CD4-positive, alpha-beta memory T cell (primary cell): ENCODE results near the gene BCAS2. TPM values are rescaled to one million over a fixed set of nuclear protein-coding genes. Genes with fewer than 3 reads are reported as not detected.

ENCODE experiments used
- CTCF ChIA-PET: fragments of 350-600 bp; sonication (Branson Sonifier 250); formaldehyde crosslinking; loops from one replicate; lab custom pipeline; 2021; ENCODE audit warnings: inconsistent platforms; ENCODE audit not compliant: partially characterized antibody; lab: Charles Lee
- POLR2A ChIA-PET: fragments of 350-600 bp; sonication (Branson Sonifier 250); formaldehyde crosslinking; loops from one replicate; lab custom pipeline; 2021; ENCODE audit not compliant: partially characterized antibody; lab: Charles Lee
- DNase-seq, 5 donors: peaks; one replicate each; pipeline versions ENCODE4 v3.0.0 to v3.0.0-alpha.2; 2020 to 2022; ENCODE audit warnings: mixed read lengths in 1 of 5
- H3K27ac ChIP-seq: one replicate; pipeline ENCODE4 v1.7.0; 2013; ENCODE audit warnings: low read depth, low read length
- H3K27me3 ChIP-seq: 2 replicates; pipeline ENCODE4 v1.7.0; 2013; ENCODE audit warnings: mild to moderate bottlenecking, low read length, moderate library complexity; ENCODE audit not compliant: insufficient read depth
- H3K36me3 ChIP-seq: 2 replicates; pipeline ENCODE4 v1.7.0; 2013; ENCODE audit warnings: mild to moderate bottlenecking, low read length, moderate library complexity; ENCODE audit not compliant: insufficient read depth
- H3K4me1 ChIP-seq: 2 replicates; pipeline ENCODE4 v1.7.0; 2013; ENCODE audit warnings: mild to moderate bottlenecking, low read length, moderate library complexity; ENCODE audit not compliant: insufficient read depth
- H3K4me3 ChIP-seq, 2 donors: one replicate each; pipeline ENCODE4 v1.7.0; 2013; ENCODE audit warnings: low read length in 2 of 2, mild to moderate bottlenecking in 1 of 2
- H3K9me3 ChIP-seq, 2 donors: one replicate each; pipeline ENCODE4 v1.7.0; 2013; ENCODE audit warnings: low read length in 2 of 2, control low read depth in 1 of 2; ENCODE audit not compliant: control insufficient read depth in 1 of 2
- H3K27ac Mint-ChIP-seq, 7 donors: one replicate each; pipeline ENCODE4 v1.8.0; 2020 to 2021; ENCODE audit warnings: mixed read lengths in 7 of 7, mild to moderate bottlenecking in 6 of 7, inconsistent platforms in 3 of 7, moderate library complexity in 3 of 7
- H3K27me3 Mint-ChIP-seq, 2 donors: one replicate each; pipeline ENCODE4 v1.8.0; 2020 to 2021; ENCODE audit warnings: mixed read lengths in 2 of 2
- H3K36me3 Mint-ChIP-seq, 2 donors: one replicate each; pipeline ENCODE4 v1.8.0; 2020 to 2021; ENCODE audit warnings: mixed read lengths in 2 of 2, inconsistent platforms in 1 of 2, mild to moderate bottlenecking in 1 of 2
- H3K4me1 Mint-ChIP-seq, 4 donors: one replicate each; pipeline ENCODE4 v1.8.0; 2020 to 2021; ENCODE audit warnings: mixed read lengths in 4 of 4, mild to moderate bottlenecking in 1 of 4
- H3K4me3 Mint-ChIP-seq, 8 donors: one replicate each; pipeline ENCODE4 v1.8.0; 2020 to 2021; ENCODE audit warnings: mixed read lengths in 8 of 8, mild to moderate bottlenecking in 7 of 8, moderate library complexity in 6 of 8, inconsistent platforms in 3 of 8
- H3K9me3 Mint-ChIP-seq, 8 donors: one replicate each; pipeline ENCODE4 v1.8.0; 2020 to 2021; ENCODE audit warnings: mixed read lengths in 8 of 8, mild to moderate bottlenecking in 5 of 8, inconsistent platforms in 3 of 8, moderate library complexity in 1 of 8
- intact Hi-C: fragments of 100-400 bp; cut with micrococcal nuclease; formaldehyde crosslinking; loops from one replicate; pipeline ENCODE4 v1.15.1; 2023
- polyA plus RNA-seq, 2 donors: library from polyadenylated mRNA; unstranded; fragments of 300-500 nt; fragmentation: Illumina TruSeq; gene quantifications; one replicate each; pipeline ENCODE4 v1.2.3, GENCODE V29; 2021
- total RNA-seq, 2 experiments: library from RNA; stranded (reverse); gene quantifications; one replicate each; pipeline ENCODE4 v1.2.3, GENCODE V29; 2021

BCAS2 gene
- total and polyA plus RNA-seq, 4 experiments from 2014 or later = 33.9 to 159 (median 67.1) TPM

- H3K36me3 Mint-ChIP-seq = peaks cover 2 to 5% of the 10 kb centered on the region in 2 donors
- no peak overlapping the region for H3K27ac ChIP-seq
- no peak for DNase-seq
- H3K27ac Mint-ChIP-seq = no peak overlapping the region
- no peaks in the 10 kb centered on the region for H3K9me3 ChIP-seq
- H3K27me3 Mint-ChIP-seq = no peaks in the 10 kb centered on the region
- H3K4me3 ChIP-seq = no peak overlapping the region
- POLR2A ChIA-PET = interaction anchor here (0.6 kb wide), 1 partner anchor 84 kb away, joined by 3 read pairs; no protein-coding TSS in a partner anchor
- intact Hi-C loops = loop anchor here (5.0 kb wide), 1 partner anchor 582 kb away; the partner anchor contains the start of gene OLFML3
- no peaks in the 10 kb centered on the region for H3K27me3 ChIP-seq
- H3K36me3 ChIP-seq = no peaks in the 10 kb centered on the region
- no peak overlapping the region for H3K4me3 Mint-ChIP-seq
- H3K4me1 ChIP-seq = no peaks in the 10 kb centered on the region
- CTCF ChIA-PET = interaction anchor here (0.5 to 2.9 kb wide), 4 partner anchors 135 to 581 kb away, joined by 3 to 11 read pairs (median 3); no protein-coding TSS in a partner anchor
- no peaks in the 10 kb centered on the region for H3K4me1 Mint-ChIP-seq
- H3K9me3 Mint-ChIP-seq = no peaks in the 10 kb centered on the region
Measured at GRCh38 chr1:114559356-114559755, 22.1 kb downstream of the BCAS2 start.

DNA sequence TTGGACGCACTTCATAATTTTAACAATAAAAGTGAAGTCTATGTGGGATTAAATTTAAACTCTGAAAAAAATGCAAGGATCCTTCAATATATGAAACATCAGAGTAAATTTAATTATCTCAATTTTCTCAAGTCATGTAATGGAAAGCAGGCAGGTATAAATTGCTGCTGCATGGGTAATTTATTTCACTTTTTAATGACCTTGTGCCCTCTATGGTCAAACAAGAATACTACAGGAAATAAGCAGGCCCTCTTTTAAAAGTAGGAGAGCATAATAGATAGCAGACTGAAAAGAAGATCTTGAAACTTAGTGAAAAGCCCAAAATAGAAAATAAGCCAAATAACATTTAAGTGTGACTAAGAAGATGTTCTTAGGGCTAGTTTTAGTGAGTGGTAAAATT lies 22.9 kb downstream of the BCAS2 start:
- no peak overlapping the region for H3K4me3 Mint-ChIP-seq
- Histone ChIP-seq H3K36me3 (no peaks in the 10 kb centered on the region), H3K4me3 (no peak overlapping the region), H3K4me1 (no peaks in the 10 kb centered on the region), H3K27me3 (no peaks in the 10 kb centered on the region), H3K27ac (no peak overlapping the region), H3K9me3 (no peaks in the 10 kb centered on the region)
- ChIA-PET CTCF (interaction anchor here (0.6 to 2.9 kb wide), 3 partner anchors 143 to 212 kb away, joined by 3 to 11 read pairs (median 3); no protein-coding TSS in a partner anchor), POLR2A (no interaction called here)
- H3K27ac Mint-ChIP-seq = no peak overlapping the region
- intact Hi-C loops = loop anchor here (1.0 to 5.0 kb wide), 2 partner anchors 212 to 581 kb away; partner anchors contain the start of gene OLFML3
- H3K9me3 Mint-ChIP-seq = no peaks in the 10 kb centered on the region
- H3K27me3 Mint-ChIP-seq = no peaks in the 10 kb centered on the region
- no peaks in the 10 kb centered on the region for H3K4me1 Mint-ChIP-seq
- peak in 4 of 5 donors; percentile 18 to 28 (median 20) for DNase-seq
- peaks cover 0 to 2% of the 10 kb centered on the region in 2 donors for H3K36me3 Mint-ChIP-seq

GRCh38 chr1:114554577-114554976 lies 26.8 kb downstream of the BCAS2 start:
- Mint-ChIP-seq H3K4me1 (no peaks in the 10 kb centered on the region), H3K36me3 (no peaks in the 10 kb centered on the region), H3K27ac (no peak overlapping the region), H3K9me3 (no peaks in the 10 kb centered on the region), H3K27me3 (peaks cover 2 to 3% of the 10 kb centered on the region in 2 donors), H3K4me3 (no peak overlapping the region)
- H3K9me3 ChIP-seq = no peaks in the 10 kb centered on the region
- H3K36me3 ChIP-seq = no peaks in the 10 kb centered on the region
- no peaks in the 10 kb centered on the region for H3K27me3 ChIP-seq
- H3K4me3 ChIP-seq = no peak overlapping the region
- ChIA-PET CTCF (interaction anchor here (0.7 to 1.1 kb wide), 2 partner anchors 208 to 530 kb away, joined by 3 to 4 read pairs; no protein-coding TSS in a partner anchor), POLR2A (no interaction called here)
- H3K4me1 ChIP-seq = no peaks in the 10 kb centered on the region
- no peak for DNase-seq
- H3K27ac ChIP-seq = no peak overlapping the region
- intact Hi-C loops = no loop called here

GRCh38 chr1:114552106-114552639 lies 29.2 kb downstream of the BCAS2 start:
- CTCF ChIA-PET = no interaction called here
- H3K27ac Mint-ChIP-seq = no peak overlapping the region
- no peaks in the 10 kb centered on the region for H3K9me3 Mint-ChIP-seq
- H3K27me3 Mint-ChIP-seq = peaks cover 2 to 3% of the 10 kb centered on the region in 2 donors
- Histone ChIP-seq H3K27me3 (no peaks in the 10 kb centered on the region), H3K27ac (no peak overlapping the region), H3K36me3 (no peaks in the 10 kb centered on the region), H3K4me3 (no peak overlapping the region), H3K4me1 (no peaks in the 10 kb centered on the region), H3K9me3 (no peaks in the 10 kb centered on the region)
- POLR2A ChIA-PET = no interaction called here
- no peak overlapping the region for H3K4me3 Mint-ChIP-seq
- DNase-seq = no peak
- intact Hi-C loops = no loop called here
- H3K36me3 Mint-ChIP-seq = no peaks in the 10 kb centered on the region
- H3K4me1 Mint-ChIP-seq = no peaks in the 10 kb centered on the region

DNA sequence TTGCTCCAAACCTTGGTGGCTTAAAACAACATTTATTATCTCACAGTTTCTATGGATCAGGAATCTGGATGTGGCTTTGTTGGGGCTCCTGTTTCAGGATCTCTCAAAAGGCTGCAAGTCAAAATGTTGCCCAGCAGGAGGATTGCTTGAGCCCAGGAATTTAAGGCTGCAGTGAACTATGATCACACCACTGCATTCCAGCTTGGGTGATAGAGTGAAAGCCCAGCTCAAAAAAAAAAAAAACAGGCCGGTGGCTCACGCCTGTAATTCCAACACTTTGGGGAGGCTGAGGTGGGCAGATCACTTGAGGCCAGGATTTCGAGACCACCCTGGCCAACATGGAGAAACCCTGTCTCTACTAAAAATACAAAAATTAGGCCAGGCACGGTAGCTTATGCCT lies 30.0 kb downstream of the BCAS2 start:
- peaks cover 2 to 3% of the 10 kb centered on the region in 2 donors for H3K27me3 Mint-ChIP-seq
- no peak overlapping the region for H3K27ac ChIP-seq
- no peaks in the 10 kb centered on the region for H3K27me3 ChIP-seq
- POLR2A ChIA-PET = no interaction called here
- H3K9me3 ChIP-seq = no peaks in the 10 kb centered on the region
- H3K4me1 ChIP-seq = no peaks in the 10 kb centered on the region
- H3K27ac Mint-ChIP-seq = no peak overlapping the region
- no peak overlapping the region for H3K4me3 ChIP-seq
- CTCF ChIA-PET = no interaction called here
- no peaks in the 10 kb centered on the region for H3K36me3 Mint-ChIP-seq
- H3K4me3 Mint-ChIP-seq = no peak overlapping the region
- DNase-seq = no peak
- H3K36me3 ChIP-seq = no peaks in the 10 kb centered on the region
- no peaks in the 10 kb centered on the region for H3K4me1 Mint-ChIP-seq
- intact Hi-C loops = no loop called here
- no peaks in the 10 kb centered on the region for H3K9me3 Mint-ChIP-seq

DNA sequence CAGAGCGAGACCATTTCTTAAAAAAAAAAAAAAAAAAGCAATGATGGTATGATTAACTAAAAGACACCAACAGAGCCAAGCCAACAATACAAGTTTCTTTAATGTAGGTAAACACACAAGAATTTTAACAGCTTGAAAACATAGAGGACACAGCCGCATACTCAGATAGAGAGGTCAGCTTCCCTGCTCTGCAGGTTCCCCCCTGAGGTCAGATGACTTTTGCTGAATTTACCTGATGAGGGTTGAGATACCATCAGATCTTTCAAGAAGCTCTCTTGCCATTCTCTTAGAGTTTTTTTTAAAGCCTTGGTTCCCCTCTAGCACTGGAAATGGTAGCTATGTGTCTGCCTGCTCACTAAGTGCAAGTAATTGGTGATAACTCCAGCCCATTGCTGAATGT lies 31.1 kb downstream of the BCAS2 start:
- Histone ChIP-seq H3K9me3 (no peaks in the 10 kb centered on the region), H3K27me3 (no peaks in the 10 kb centered on the region), H3K4me3 (no peak overlapping the region), H3K4me1 (no peaks in the 10 kb centered on the region), H3K36me3 (no peaks in the 10 kb centered on the region), H3K27ac (no peak overlapping the region)
- POLR2A ChIA-PET = no interaction called here
- no peak overlapping the region for H3K4me3 Mint-ChIP-seq
- CTCF ChIA-PET = interaction anchor here (0.7 to 1.1 kb wide), 2 partner anchors 16 to 167 kb away, joined by 3 to 4 read pairs; no protein-coding TSS in a partner anchor
- H3K27ac Mint-ChIP-seq = no peak overlapping the region
- H3K36me3 Mint-ChIP-seq = no peaks in the 10 kb centered on the region
- H3K27me3 Mint-ChIP-seq = peaks cover 2 to 3% of the 10 kb centered on the region in 2 donors
- H3K4me1 Mint-ChIP-seq = no peaks in the 10 kb centered on the region
- intact Hi-C loops = no loop called here
- no peaks in the 10 kb centered on the region for H3K9me3 Mint-ChIP-seq
- no peak for DNase-seq

- CTCF ChIA-PET = no interaction called here
- Mint-ChIP-seq H3K27ac (no peak overlapping the region), H3K4me1 (no peaks in the 10 kb centered on the region)
Measured at GRCh38 chr1:114549137-114549536, 32.3 kb downstream of the BCAS2 start.

More at GRCh38 chr1:114549137-114549536, 32.3 kb downstream of the BCAS2 start:
- Histone ChIP-seq H3K9me3 (no peaks in the 10 kb centered on the region), H3K27me3 (no peaks in the 10 kb centered on the region), H3K27ac (no peak overlapping the region), H3K4me3 (no peak overlapping the region), H3K36me3 (no peaks in the 10 kb centered on the region), H3K4me1 (no peaks in the 10 kb centered on the region)
- Mint-ChIP-seq H3K9me3 (no peaks in the 10 kb centered on the region), H3K27me3 (peaks cover 2 to 4% of the 10 kb centered on the region in 2 donors), H3K36me3 (no peaks in the 10 kb centered on the region), H3K4me3 (no peak overlapping the region)
- intact Hi-C loops = no loop called here
- no peak for DNase-seq
- POLR2A ChIA-PET = no interaction called here
